GM21717 (cell line): Measurements from ENCODE around the gene NEK6.

Source experiments
- ATAC-seq: cut with Tn5 transposase; IDR thresholded peaks from one replicate; pipeline ENCODE4 v1.9.1; 2021; ENCODE audit warnings: mild to moderate bottlenecking, moderate library complexity; ENCODE audit not compliant: unreplicated experiment

Gene NEK6

GRCh38 chr9:124337562-124337961 is 79.8 kb downstream of the NEK6 start:
- no peak for ATAC-seq

DNA sequence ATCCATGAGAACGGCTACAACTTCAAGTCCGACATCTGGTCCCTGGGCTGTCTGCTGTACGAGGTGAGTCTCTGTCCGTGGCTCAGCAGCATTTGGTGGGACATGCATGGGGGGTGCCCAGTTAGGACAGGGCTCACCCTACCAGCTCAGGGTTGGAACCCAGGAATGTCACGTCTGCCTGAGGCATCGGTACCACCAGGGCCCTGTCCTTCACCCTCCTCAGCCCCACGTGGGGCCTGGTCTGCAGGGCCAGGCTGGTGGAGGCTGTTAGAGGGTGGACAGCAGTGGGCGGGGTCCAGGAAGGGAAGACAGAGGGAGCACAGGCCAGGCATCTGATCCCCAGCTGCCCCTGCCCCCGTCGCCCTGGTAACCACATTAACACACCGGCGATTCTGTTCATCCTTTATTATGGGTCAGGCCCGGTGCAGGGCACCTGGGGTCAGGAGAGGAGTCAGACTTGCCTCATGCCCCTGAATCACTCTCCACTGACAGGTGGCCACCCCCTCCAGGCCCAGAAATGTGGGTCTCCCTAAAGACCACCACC is 81.9 kb downstream of the NEK6 start:
- ATAC-seq = no peak

DNA sequence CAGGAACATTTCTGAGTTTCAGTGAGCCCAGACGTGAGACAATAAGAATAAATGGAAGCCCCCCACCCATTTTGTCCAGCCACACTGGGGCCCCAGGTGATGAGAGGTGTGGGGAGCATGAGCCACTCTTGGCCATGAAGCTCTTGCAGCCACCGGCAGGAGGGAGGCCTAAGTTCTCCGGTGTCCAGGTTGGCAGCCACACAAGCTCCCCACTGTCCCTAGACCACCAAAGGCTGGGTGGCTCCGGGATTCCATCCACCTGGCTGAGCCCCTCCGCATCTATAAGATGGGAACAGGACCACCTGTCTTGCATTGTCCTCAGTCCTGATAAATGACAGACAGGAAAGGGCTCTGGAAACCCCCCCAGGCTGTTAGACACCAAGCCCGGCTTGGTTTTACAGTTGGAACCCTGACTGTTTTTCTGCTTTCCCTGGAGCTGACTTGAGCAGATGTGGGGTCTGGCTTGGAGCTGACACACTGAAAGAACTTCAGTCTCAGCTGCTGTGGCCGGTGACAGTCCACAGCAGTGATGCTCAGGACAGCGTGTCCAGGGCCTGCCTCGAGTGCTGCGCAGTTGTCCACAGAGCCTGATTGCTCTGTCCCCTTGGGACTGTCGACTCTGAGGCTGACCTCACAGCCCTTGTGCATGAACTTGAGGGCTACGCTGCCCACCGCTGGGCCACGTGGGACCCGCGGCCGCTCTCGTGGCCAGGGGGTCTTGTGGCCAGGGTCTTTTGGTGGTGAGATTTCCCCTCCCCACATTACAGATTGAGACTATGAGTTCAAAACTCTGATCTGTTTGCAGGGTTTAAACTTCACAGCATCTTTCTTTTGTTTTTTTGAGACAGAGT is 82.7 kb downstream of the NEK6 start:
- no peak for ATAC-seq

GRCh38 chr9:124341455-124342170 is 83.9 kb downstream of the NEK6 start:
- ATAC-seq = no peak

DNA sequence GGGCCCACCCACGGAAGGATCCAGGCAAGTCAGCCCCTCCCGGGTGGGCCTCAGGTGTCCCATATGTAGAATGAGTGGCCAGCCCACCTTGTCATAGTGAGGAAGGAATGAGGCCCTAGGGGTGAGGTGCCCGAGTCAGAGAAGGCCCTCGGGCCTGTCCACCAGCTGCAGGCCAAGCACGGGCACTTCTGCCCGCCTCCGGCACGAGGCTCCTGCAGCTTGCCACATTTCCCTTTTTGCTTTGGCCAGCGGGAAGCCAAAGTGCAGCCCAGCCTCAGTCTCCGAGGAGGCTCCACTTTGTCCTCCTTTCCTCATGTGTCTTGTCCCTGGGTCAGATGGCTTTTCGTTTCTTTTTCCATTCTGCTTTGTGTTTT is 84.6 kb downstream of the NEK6 start:
- ATAC-seq = no peak

- no peak for ATAC-seq
Observed at GRCh38 chr9:124342776-124343485, 85.2 kb downstream of the NEK6 start.

DNA sequence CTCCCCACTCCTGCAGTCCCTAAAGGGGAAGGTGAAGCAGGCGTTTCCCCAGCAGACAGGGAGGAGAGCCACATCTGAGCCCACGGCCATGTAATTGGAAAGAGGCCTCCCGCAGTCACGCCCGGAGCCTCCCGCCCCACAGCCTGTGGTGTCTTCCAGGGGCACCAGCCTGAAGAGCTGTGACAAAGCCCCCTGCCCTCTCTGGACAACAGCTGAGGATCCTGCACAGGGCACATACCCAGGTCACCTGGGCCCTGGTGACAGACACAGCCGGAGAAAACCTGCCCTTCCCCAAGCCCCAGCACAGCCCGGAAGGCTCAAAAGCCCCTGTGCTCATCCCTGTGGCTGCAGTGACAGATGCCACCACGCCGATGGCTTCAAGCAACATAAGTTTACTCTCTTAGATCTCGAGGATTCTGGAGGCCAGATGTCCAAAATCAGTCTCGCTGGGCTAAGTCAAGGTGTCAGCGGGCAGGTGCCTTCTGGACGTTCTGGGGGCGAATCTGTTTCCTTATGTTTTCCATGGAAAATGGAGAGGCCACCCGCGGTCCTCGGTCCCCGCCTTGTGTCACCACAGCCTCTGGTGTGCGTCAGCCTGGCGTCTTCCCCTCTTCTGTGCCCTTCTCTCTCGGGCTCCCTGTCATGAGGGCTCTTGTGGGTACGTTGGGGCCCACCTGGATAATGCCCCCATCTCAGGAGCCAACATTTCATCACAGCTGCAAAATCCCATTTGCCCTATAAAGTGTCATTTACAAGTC is 86.0 kb downstream of the NEK6 start:
- no peak for ATAC-seq

DNA sequence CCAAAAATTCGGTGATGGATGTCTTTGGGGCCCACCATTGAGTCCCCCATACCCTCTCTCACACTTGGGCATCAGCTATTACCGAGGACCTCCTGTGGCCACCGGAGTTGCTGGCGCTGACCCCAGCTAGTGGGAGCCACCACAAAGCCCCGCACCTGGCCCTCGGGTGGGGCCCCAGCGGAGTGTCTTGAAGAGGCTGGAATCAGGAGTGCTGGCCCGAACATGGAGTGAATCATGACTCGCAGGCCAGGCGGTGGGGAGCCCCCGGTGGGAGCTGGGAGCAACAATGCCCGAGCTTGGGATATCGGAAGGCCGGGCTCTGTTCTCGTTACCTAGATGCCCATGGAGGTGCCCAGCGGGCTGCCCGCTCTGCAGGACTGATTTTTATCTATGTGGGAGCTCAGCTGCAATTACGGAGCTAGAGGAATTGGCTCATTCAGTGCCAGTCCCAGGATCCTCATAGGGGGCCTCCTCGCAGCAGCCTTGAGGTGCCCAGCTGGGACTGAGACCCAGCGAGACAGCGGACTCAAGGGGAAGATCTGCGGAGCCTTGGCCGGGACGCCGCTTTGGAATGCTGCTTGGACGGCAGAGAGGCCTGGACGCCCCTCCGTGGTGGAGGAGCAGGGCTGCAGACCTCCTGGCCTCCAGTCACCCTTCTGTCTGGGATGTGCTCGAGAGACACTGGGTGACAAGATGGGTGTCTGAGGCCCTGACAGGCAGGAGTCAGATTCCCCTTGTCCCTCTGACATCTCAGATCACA is 86.7 kb downstream of the NEK6 start:
- ATAC-seq = no peak

GRCh38 chr9:124345063-124345462 is 87.3 kb downstream of the NEK6 start:
- no peak for ATAC-seq

DNA sequence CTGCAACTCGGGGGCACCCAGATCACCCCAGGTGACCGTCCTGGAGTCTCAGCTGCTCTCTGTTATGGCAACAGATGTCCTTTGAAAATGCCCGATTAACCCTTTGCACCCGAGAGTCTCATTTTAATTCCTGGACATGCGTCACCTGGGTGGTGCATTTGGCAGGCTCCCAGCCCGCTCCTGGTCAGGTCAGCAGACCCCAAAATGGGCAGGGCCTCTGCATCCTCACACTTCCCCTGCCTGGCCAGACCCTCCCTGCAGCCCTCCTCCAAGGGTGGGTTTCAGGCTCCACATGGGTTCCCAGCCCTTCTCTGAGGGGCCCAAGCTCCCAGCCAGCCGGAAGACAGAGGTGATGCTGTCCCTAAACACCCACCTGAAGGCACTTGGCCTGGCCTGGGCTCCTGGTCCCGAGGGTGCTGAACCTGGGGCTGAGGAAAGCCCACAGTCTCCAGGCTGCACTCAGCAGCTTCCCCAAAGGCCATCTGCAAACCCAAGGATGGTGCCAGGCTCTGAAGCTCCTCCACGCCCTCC is 88.1 kb downstream of the NEK6 start:
- ATAC-seq = no peak

DNA sequence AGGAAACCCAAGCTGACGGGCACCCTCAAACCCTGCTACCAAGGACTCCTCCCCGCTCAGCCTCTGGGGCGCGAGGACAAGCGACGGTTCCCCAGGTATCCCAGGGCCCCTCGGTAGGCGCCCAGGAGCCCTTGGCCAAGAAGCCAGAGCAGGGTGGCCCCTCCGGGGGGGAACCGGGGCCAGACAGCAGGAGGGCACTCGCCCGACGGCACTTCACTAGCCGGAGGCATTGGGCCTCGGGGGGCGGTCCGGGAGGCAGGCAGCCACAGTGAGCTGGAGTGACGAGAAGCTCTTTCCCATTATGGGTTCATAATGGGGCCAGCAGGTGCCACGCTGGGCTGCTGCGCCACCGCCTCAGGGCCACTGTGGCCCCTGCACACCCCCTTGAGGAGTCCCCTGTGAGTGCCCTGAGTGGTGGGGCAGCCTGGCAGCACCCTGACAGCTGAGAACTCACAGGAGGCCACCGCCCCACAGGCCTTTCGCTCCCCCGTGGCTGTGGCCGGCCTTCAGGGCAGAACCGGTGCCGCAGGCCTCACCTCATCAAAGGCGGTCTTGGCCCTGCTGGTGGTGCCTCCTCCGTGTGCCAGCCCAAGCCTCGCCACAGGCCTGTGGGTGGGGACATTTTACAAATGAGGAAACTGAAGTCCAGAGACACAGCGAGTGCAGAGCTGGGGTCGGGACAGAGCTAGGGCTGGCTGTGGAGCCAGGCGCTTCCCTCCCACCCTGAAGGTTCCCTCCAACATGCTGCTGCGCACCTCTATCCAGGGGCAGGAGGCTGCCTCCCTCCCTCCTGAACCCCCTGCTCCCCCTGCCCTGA is 88.8 kb downstream of the NEK6 start:
- ATAC-seq = no peak

GRCh38 chr9:124347206-124347967 is 89.6 kb downstream of the NEK6 start:
- no peak for ATAC-seq

- no peak for ATAC-seq
Observed at GRCh38 chr9:124347968-124348358, 90.2 kb downstream of the NEK6 start.

GRCh38 chr9:124348363-124348762 is 90.6 kb downstream of the NEK6 start:
- ATAC-seq = no peak

- ATAC-seq = no peak
Observed at GRCh38 chr9:124348831-124349230, 91.1 kb downstream of the NEK6 start.

GRCh38 chr9:124349267-124349666 is 91.5 kb downstream of the NEK6 start:
- ATAC-seq = no peak

- no peak for ATAC-seq
Observed at GRCh38 chr9:124349675-124350493, 92.1 kb downstream of the NEK6 start.
